Kidney (tissue), 11 donors: ENCODE results near the gene FAM153A. TPM values are rescaled to one million over a fixed set of nuclear protein-coding genes. Genes with fewer than 3 reads are reported as not detected.
"Not testable (repeated sequence)": the region's sequence is repeated elsewhere in the genome, so short reads cannot be mapped to it uniquely, and the experiment has no call there.

Source experiments
- DNase-seq, 5 donors: peaks; one replicate each; pipeline ENCODE4 v3.0.0-alpha.2; 2013 to 2020
- FAIRE-seq: peaks from 2 replicates; lab custom pipeline; 2012; peaks lifted over from hg19 to GRCh38; lab: Jason Lieb, UNC
- H3K27ac ChIP-seq, 2 donors: one replicate each; pipeline ENCODE4 v1.7.0; 2013; ENCODE audit warnings: low read depth in 2 of 2, low read length in 2 of 2, inconsistent platforms in 1 of 2
- H3K27me3 ChIP-seq: one replicate; pipeline ENCODE4 v1.7.1; 2013; ENCODE audit warnings: low read length, inconsistent platforms; ENCODE audit not compliant: control insufficient read depth, insufficient read depth
- H3K36me3 ChIP-seq, 3 donors: one replicate each; pipeline versions ENCODE4 v1.7.0 to v1.7.1; 2013; ENCODE audit warnings: low read length in 3 of 3, control low read depth in 1 of 3, inconsistent platforms in 1 of 3; ENCODE audit not compliant: insufficient read depth in 3 of 3, control insufficient read depth in 2 of 3
- H3K4me1 ChIP-seq, 3 donors: one replicate each; pipeline versions ENCODE4 v1.7.0 to v1.7.1; 2013; ENCODE audit warnings: low read length in 3 of 3, inconsistent platforms in 1 of 3, low read depth in 1 of 3; ENCODE audit not compliant: control insufficient read depth in 2 of 3, insufficient read depth in 2 of 3
- H3K4me3 ChIP-seq, 3 donors: one replicate each; pipeline versions ENCODE4 v1.7.0 to v1.8.1; 2013; ENCODE audit warnings: low read length in 3 of 3, control low read depth in 1 of 3, inconsistent platforms in 1 of 3
- H3K9ac ChIP-seq, 3 donors: one replicate each; pipeline versions ENCODE4 v1.7.0 to v1.7.1; 2013; ENCODE audit warnings: low read length in 3 of 3, control low read depth in 1 of 3, inconsistent platforms in 1 of 3
- H3K9me3 ChIP-seq, 3 donors: one replicate each; pipeline versions ENCODE4 v1.7.0 to v1.7.1; 2013; ENCODE audit warnings: low read length in 3 of 3, control low read depth in 1 of 3, inconsistent platforms in 1 of 3; ENCODE audit not compliant: control insufficient read depth in 2 of 3, insufficient read depth in 1 of 3
- intact Hi-C: fragments of 100-400 bp; cut with DNase I; formaldehyde crosslinking; loops from one replicate; pipeline ENCODE4 v1.11.1; 2022
- polyA plus RNA-seq: library from polyadenylated mRNA; stranded (reverse); fragments of 350-450 nt; fragmentation: Illumina TruSeq; extraction: RNeasy Lipid Tissue Mini Kit (QIAGEN cat#74804); gene quantifications from one replicate; pipeline ENCODE4 v1.2.3, GENCODE V29; 2014; ENCODE audit warnings: low read depth, low replicate concordance; ENCODE audit not compliant: insufficient read depth
- total RNA-seq: library from RNA; stranded (reverse); fragmentation: NEBNext Ultra II Directional; extraction: Animal tissue kit (Norgen Biotek cat#: 25700); gene quantifications from one replicate; pipeline ENCODE4 v1.2.1, GENCODE V29; 2021
- donor health status: control.
- donor health status: control.
- donor health status: DM: yes; HTN: yes; CAD: no.
- donor health status: Normal renal cell carcinoma (clear cell type).

Gene FAM153A
- total and polyA plus RNA-seq, 2 donors from 2014 or later: 1.6 to 13.4 TPM

GRCh38 chr5:177722829-177723228 lies 59.9 kb downstream of the FAM153A start:
- H3K27ac ChIP-seq, H3K4me3 ChIP-seq, H3K27me3 ChIP-seq, DNase-seq, H3K9me3 ChIP-seq, H3K9ac ChIP-seq, H3K36me3 ChIP-seq, FAIRE-seq, intact Hi-C loops, H3K4me1 ChIP-seq: not testable (repeated sequence)

- H3K27me3 ChIP-seq, H3K27ac ChIP-seq, H3K4me1 ChIP-seq, intact Hi-C loops, FAIRE-seq, H3K9me3 ChIP-seq, H3K4me3 ChIP-seq, H3K36me3 ChIP-seq, DNase-seq, H3K9ac ChIP-seq: not testable (repeated sequence)
These were observed 62.7 kb downstream of the FAM153A start for GRCh38 chr5:177719989-177720388.

- H3K4me1 ChIP-seq, H3K4me3 ChIP-seq, FAIRE-seq, H3K9ac ChIP-seq, H3K9me3 ChIP-seq, H3K36me3 ChIP-seq, H3K27ac ChIP-seq, H3K27me3 ChIP-seq, DNase-seq, intact Hi-C loops: not testable (repeated sequence)
These were observed 67.3 kb downstream of the FAM153A start for GRCh38 chr5:177715423-177715822.

- DNase-seq, H3K4me1 ChIP-seq, H3K36me3 ChIP-seq, H3K9ac ChIP-seq, intact Hi-C loops, FAIRE-seq, H3K9me3 ChIP-seq, H3K4me3 ChIP-seq, H3K27me3 ChIP-seq, H3K27ac ChIP-seq: not testable (repeated sequence)
These were observed 86.6 kb downstream of the FAM153A start for GRCh38 chr5:177696100-177696499.

GRCh38 chr5:177695356-177695930 lies 87.3 kb downstream of the FAM153A start:
- H3K4me3 ChIP-seq, H3K27me3 ChIP-seq, H3K9me3 ChIP-seq, FAIRE-seq, intact Hi-C loops, DNase-seq, H3K27ac ChIP-seq, H3K36me3 ChIP-seq, H3K9ac ChIP-seq, H3K4me1 ChIP-seq: not testable (repeated sequence)

- H3K4me1 ChIP-seq, FAIRE-seq, H3K36me3 ChIP-seq, H3K27ac ChIP-seq, H3K9ac ChIP-seq, intact Hi-C loops, H3K9me3 ChIP-seq, H3K27me3 ChIP-seq, DNase-seq, H3K4me3 ChIP-seq: not testable (repeated sequence)
These were observed 88.2 kb downstream of the FAM153A start for GRCh38 chr5:177694518-177694835.

GRCh38 chr5:177693671-177694517 lies 88.8 kb downstream of the FAM153A start:
- intact Hi-C loops, H3K4me1 ChIP-seq, H3K9ac ChIP-seq, FAIRE-seq, H3K27me3 ChIP-seq, H3K27ac ChIP-seq, H3K4me3 ChIP-seq, H3K9me3 ChIP-seq, H3K36me3 ChIP-seq: not testable (repeated sequence)
- peak in 1 of 5 donors; percentile 0 for DNase-seq

- H3K4me1 ChIP-seq, H3K4me3 ChIP-seq, intact Hi-C loops, H3K27ac ChIP-seq, H3K36me3 ChIP-seq, H3K9me3 ChIP-seq, H3K27me3 ChIP-seq, FAIRE-seq, DNase-seq, H3K9ac ChIP-seq: not testable (repeated sequence)
These were observed 89.7 kb downstream of the FAM153A start for GRCh38 chr5:177692969-177693368.
